Ureter (tissue), 1 donor: ENCODE measurements around the gene PSMG4. TPM values are rescaled to one million over a fixed set of nuclear protein-coding genes. Genes with fewer than 3 reads are reported as not detected.

ENCODE experiments used
- DNase-seq: peaks from one replicate; pipeline ENCODE4 v3.0.0-alpha.2; 2020; ENCODE audit warnings: low spot score
- total RNA-seq: library from RNA; stranded (reverse); gene quantifications from one replicate; pipeline ENCODE4 v1.2.4, GENCODE V29; 2023
- donor health status: DM: yes; HTN: yes; CAD: no.

PSMG4 gene
- total RNA-seq, 1 donor from 2014 or later, result 38.9 TPM

GRCh38 chr6:3251462-3252314, 7.1 kb upstream of the PSMG4 start:
- peak; percentile 88 for DNase-seq

DNA sequence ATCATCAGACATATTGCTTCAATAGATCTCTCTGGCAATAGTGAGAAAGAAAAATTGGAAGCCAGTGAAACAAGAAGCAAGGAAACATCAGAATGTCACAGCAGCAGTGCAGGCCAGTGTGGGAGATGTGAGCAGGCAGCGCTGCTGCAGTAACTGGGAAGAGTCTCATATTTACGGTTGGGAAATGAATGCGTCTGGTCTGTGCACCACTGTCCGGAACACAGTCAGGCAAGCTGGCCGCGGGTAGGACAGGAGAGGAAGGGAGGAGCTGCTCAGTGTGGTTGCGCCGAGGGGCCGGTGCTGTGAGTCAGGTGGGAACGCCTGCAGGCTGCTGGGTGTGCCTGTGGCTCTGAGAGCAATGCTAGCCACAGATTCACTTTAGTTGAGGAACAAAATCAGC, 6.4 kb upstream of the PSMG4 start:
- no peak for DNase-seq

GRCh38 chr6:3252861-3253596, 5.7 kb upstream of the PSMG4 start:
- no peak for DNase-seq

DNA sequence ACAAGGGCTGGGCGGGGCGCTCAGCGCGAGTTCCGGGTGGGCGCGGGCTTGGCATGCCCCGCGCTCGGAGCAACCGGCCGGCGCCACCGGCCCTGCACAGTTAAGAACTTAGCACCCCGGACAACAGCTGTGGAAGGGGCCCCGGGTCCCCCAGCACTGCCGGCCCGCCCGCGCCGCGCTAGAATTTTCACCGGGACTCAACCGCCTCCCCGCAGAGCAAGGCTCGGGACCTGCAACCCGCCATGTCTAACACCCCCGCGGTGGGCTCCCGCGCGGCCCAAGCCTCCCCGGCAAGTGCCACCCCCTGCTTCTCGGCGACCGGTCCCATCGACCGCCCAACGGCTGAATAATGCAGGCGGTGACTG, 5.2 kb upstream of the PSMG4 start:
- DNase-seq, result no peak

- DNase-seq, result no peak
Measured at GRCh38 chr6:3258201-3258600, 546 bp upstream of the PSMG4 start.

GRCh38 chr6:3259491-3259958, 778 bp downstream of the PSMG4 start:
- DNase-seq, result peak; percentile 57

- DNase-seq, result no peak
Measured at GRCh38 chr6:3260296-3260695, 1.5 kb downstream of the PSMG4 start.

DNA sequence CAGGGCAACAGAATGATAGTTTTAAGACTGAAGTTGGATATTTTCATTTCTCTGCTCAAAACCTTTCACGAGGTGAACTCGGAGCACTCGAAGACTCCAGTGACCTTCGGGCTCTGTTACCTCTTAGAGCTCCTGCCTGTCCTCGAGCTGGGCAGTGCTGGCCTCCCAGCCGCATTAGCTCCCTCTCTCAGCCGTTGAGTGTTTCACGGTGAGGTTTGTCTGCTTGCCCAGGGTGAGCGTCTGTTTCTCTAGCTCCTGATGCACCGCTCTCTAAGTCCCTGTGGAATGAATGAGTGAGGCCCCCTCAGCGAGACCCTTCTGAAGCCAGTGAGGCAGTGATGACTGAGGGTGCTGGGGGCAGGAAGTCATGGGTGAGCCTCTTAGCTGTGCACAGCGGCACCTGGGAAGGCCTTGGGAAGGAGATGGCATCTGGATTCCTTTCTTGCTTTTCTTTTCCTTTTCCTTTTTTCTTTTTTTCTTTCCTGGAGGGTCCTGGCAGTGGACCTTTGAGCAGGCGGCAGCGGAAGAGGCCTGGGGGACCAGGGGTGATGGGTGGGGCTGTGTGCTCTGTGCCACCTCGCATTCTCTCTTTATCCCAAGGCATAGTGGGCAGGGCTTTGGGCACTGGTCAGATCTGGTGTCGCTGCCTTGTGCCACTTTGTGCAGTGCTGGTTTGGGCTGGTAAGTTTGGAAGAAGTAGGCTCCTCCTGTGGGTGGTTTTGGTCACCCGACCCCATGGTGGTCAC, 2.2 kb downstream of the PSMG4 start:
- no peak for DNase-seq

DNA sequence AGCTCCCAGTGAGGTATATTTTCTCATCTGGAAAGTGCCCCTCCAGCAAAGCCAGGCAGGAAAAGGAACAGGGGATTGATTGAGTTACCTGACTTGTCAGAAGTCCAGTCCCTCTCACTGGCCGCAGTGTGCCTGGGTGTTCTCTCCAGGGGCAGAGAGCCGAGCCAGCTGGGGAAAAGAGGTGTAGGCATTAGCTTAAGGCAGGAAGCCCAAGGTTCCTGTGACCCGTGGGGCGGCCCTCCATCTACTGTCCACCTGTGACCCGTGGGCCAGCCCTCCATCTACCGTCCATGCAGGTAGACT, 2.7 kb downstream of the PSMG4 start:
- DNase-seq, result no peak

GRCh38 chr6:3261921-3262320, 3.2 kb downstream of the PSMG4 start:
- DNase-seq, result no peak

DNA sequence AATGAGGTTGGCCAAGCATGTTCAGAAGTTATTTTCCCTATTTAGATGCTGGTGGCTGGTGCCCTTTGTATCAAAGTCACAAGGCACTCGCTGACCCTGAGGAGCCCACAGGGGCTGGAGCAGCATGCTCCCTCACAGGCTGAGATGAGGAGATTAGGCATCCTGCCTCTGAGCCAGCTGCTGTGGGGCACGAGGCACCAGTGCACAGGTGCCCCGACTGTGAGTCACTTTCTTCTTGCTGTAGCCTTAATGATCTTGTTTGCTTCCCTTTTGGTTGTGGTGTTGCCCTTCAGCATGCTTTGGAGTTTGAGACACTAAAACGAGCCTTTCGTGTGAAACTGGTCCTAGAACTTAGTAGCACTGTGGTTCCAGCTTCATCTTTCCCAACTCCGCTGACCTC, 4.3 kb downstream of the PSMG4 start:
- DNase-seq, result no peak

DNA sequence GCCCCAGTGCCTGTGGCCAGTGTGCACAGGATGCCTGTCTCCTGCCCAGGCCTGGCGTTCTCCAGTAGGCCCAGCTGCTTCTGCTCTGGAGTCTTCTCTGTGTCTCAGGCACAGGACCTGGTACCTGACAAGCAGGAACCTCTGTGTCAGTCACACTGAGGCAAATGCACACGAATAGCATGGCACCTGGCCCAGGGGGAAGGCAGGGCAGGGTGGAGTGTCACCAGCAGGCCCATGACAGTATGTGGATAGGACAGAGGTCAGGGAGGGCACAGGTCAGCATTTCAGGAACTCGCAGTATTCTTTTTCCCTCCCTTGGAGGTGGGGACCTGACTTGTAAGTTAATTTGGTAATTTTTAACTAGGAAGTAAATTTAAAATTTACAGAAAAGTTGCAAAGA, 5.6 kb downstream of the PSMG4 start:
- DNase-seq, result no peak

- no peak for DNase-seq
Measured at GRCh38 chr6:3265671-3266070, 6.9 kb downstream of the PSMG4 start.

- DNase-seq, result no peak
Measured at GRCh38 chr6:3266170-3266569, 7.4 kb downstream of the PSMG4 start.

DNA sequence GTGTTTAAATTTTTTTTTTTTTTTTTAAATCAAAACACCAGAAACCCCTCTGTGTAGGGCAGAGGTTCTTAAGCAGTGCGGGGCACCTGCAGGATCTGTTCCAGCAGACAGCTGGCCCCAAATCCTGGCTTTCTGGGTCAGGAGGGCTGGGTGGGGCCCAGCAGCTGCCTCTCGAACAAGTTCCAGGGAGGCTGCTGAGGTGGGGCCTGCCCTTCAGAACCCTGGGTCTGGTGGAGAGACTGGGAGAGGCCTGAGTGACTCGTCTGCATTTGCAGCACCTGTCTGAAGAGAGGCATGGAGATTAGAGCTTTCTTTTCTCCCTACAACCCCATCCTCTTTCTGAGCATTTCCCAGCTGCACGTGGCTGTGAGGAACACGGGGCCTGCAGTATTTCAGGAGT, 8.4 kb downstream of the PSMG4 start:
- no peak for DNase-seq

DNA sequence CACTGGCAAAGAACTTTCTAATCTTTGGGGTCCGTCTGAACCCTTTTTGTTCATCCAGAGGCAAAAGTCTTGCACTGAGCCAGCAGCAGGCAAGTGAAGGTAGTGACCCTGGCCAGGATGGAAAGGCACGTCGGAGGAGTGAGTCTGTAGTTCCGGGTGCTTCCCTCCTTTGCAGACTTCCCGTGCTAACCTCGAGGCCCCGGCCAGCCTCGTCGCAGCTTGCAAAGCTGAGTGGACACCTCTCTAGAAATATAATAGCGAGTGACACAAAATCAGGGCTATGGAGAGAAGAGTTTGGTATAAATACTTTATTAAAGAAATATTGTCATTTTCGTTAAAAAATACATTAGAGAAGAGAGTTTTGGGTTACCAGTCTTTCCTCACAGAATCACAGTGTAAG, 9.9 kb downstream of the PSMG4 start:
- DNase-seq, result no peak

DNA sequence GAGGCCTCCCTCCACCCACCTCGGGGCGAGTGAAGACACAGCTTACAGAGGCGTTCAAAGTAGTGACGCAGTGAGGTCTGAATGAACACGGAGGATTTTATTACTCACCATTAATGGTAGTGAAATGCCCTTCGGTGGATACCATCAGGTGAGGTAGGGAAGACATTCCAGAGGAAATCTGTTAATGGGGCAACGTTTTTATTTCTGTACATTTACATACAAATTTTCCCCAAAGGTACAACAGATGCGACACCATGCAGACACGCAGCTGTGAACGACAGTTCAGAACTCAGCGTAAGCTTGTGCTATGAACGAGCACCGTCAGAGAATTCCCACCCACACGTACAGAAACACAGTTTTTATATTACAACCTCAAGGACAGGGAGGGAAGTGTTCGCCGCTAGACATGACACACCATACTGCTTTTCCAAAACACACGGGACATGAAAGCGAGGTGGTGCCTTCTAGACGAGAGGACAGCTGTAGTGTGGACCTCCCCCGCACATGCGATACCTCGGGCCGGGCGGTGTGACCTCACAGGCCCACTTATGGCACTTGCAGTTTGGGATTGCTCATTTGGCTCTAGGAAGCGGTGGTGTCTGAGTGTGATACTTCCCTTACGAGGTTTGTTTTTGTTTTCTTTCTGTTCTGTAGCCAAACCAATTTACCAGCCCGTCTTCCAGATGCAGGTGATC, 10.7 kb downstream of the PSMG4 start:
- no peak for DNase-seq

DNA sequence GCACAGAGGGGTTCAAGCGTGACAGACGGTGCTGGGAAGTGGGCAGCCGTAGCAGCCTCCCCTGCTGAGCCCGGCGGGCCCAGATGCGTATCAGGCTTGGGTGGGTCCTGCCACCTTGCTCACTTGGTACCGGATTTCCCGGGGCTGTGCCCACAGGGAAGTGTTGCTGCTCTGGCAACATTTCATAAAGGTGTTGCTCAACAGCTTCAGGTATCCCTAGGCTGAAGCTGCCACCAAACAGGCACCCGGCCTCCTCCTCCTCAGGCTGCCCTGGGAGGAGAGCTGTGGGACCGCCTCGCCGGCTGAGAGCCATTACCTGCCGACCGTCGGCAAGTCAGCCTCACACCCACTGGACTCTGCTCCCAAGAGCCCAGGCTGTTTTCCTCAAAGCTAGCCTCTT, 11.5 kb downstream of the PSMG4 start:
- DNase-seq, result no peak

DNA sequence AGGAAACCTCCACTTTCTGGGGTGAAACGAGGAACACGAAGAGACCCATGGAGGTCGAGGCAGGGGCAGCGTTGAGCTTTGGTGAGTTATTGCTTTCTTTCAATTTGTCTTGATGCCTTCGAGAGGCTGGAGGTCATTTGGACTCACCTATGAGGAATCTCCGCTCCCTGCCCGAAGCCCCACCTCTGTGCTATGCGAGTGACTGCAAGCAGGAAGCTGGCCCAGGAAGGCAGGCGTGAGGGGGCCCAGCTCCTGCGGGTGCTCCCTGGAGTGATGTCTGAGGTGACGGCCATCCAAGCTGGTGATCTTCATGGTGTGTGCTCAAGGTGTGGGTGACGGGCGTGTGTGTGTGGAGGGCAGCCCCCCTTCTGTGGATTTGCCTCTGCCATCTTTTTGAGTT, 13.0 kb downstream of the PSMG4 start:
- DNase-seq, result no peak

DNA sequence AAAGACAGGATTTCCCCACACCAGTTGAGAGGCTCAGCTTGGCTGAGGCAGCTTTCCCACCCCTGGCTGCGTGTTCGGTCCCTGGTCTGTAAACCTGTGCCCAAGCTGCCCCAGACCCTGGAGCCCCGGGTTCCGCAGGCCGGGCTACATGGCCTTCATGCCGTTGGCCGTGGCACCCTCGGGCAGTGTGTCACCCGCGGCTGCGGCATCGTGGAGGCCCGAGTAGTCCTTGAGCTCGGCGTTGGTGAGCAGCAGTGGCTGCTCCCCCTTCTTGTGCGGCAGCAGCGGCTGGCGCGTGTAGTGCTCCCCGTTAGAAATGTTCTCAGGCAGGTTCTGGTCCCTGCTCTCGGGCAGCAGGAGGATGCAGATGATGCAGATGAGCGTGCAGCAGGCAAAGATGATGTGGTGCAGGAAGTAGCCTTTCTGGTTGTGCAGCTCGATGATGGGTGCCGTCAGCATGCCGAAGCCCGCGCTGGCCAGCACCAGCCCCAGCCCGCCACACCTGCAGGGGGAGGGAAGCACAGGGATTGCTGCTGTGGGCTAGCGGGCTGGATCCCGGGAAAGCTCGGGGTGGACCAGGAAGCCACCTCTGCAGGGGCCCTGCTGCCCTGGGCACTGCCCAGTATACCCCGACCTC, 14.3 kb downstream of the PSMG4 start:
- no peak for DNase-seq

DNA sequence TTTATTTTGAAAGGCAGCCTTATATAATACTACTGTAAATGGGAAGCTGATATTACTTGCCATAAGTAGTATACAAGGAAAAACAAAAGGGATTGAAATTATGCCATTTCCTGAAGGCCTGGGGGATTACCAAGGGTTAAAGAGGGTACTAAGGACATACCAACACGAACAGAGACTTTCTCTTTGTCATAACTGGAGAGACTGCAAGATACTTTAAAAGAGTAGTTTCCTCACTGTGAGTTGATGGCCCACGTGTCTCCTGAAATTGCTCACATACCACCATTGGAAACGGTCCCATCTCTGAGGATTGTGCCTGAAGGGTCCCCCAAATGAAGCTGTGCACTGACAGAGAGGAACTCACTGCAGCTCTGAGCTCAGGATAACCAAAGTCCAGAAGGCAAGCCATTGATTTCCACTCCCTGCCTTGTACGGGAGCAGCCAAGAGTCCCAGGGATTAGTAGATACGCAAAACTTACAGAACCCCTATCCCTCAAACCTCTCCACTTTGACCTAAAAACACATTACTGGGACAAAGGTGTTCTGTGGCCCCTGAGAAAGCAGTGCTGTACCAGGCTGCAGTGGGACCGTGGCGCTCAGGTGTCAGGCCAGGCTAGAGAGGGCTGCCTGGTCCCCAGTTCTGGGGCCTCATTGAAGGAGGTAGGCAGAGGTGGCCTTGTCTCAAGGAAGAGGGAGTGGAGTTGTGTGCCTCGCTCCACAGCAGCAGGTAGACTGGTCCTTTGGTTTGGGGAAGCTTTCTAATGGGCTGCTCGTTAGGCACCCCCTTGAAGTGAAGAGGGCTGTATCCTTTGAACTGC, 15.2 kb downstream of the PSMG4 start:
- DNase-seq, result no peak
